Activated CD8-positive, alpha-beta T cell treated with anti-CD3 and anti-CD28 coated beads for 36 hours (primary cell): Measurements from ENCODE around the gene SECTM1. TPM values are rescaled to one million over a fixed set of nuclear protein-coding genes. Genes with fewer than 3 reads are reported as not detected.
A peak's percentile ranks its signal among the peaks of the same experiment; 100 is the strongest.

Experiments used
- ATAC-seq: fragments of 200-7000 bp; cut with Tn5 transposase; one replicate; pipeline ENCODE4 v1.10.0; 2021; ENCODE audit warnings: mild to moderate bottlenecking, moderate library complexity
- CTCF ChIA-PET: fragments of 350-600 bp; sonication (Branson Sonifier 250); formaldehyde crosslinking; loops from one replicate; lab custom pipeline; 2021; ENCODE audit warnings: antibody characterized with exemption; lab: Charles Lee
- POLR2A ChIA-PET: fragments of 350-600 bp; sonication (Branson Sonifier 250); formaldehyde crosslinking; loops from one replicate; lab custom pipeline; 2021; ENCODE audit warnings: antibody characterized with exemption; lab: Charles Lee
- DNase-seq: peaks from one replicate; pipeline ENCODE4 v3.0.0-alpha.2; 2020
- H3K27ac Mint-ChIP-seq: one replicate; pipeline ENCODE4 v1.8.0; 2021; ENCODE audit warnings: mild to moderate bottlenecking, mixed read lengths
- H3K27me3 Mint-ChIP-seq: one replicate; pipeline ENCODE4 v1.8.0; 2021; ENCODE audit warnings: mixed read lengths
- H3K36me3 Mint-ChIP-seq: one replicate; pipeline ENCODE4 v1.8.0; 2021; ENCODE audit warnings: low read depth, mixed read lengths
- H3K4me1 Mint-ChIP-seq: one replicate; pipeline ENCODE4 v1.8.0; 2021; ENCODE audit warnings: low read depth, mixed read lengths
- H3K4me3 Mint-ChIP-seq: one replicate; pipeline ENCODE4 v1.8.0; 2021; ENCODE audit warnings: mild to moderate bottlenecking, moderate library complexity, mixed read lengths
- H3K9me3 Mint-ChIP-seq: one replicate; pipeline ENCODE4 v1.8.0; 2021; ENCODE audit warnings: mixed read lengths
- intact Hi-C: fragments of 100-400 bp; cut with micrococcal nuclease; formaldehyde crosslinking; loops from one replicate; pipeline ENCODE4 v1.10.0; 2022
- total RNA-seq, 2 experiments: library from RNA; stranded (reverse); gene quantifications; one replicate each; pipeline ENCODE4 v1.2.3, GENCODE V29; 2021
- TF ChIP-seq, protein P1 (sequence below): fragments of 200-600 bp; IDR thresholded peaks from one replicate; pipeline ENCODE4 v1.8.0; 2022; ENCODE audit warnings: antibody characterized with exemption, mild to moderate bottlenecking

The SECTM1 gene
- total RNA-seq, 2 experiments from 2014 or later = 0.45 to 0.50 TPM

- no peaks in the 10 kb centered on the region for H3K27me3 Mint-ChIP-seq
- ChIA-PET POLR2A (interaction anchor here (1.3 to 4.0 kb wide), 7 partner anchors 10 to 82 kb away, joined by 3 to 22 read pairs (median 9); partner anchors contain the start of genes CSNK1D and SECTM1), CTCF (interaction anchor here (1.0 to 3.5 kb wide), 6 partner anchors 10 to 87 kb away, joined by 3 to 68 read pairs (median 10); partner anchors contain the start of gene SECTM1)
- DNase-seq (no peak), ATAC-seq (no peak)
- peak overlapping the region; percentile 83 for H3K4me3 Mint-ChIP-seq
- TF ChIP-seq, protein P1, sequence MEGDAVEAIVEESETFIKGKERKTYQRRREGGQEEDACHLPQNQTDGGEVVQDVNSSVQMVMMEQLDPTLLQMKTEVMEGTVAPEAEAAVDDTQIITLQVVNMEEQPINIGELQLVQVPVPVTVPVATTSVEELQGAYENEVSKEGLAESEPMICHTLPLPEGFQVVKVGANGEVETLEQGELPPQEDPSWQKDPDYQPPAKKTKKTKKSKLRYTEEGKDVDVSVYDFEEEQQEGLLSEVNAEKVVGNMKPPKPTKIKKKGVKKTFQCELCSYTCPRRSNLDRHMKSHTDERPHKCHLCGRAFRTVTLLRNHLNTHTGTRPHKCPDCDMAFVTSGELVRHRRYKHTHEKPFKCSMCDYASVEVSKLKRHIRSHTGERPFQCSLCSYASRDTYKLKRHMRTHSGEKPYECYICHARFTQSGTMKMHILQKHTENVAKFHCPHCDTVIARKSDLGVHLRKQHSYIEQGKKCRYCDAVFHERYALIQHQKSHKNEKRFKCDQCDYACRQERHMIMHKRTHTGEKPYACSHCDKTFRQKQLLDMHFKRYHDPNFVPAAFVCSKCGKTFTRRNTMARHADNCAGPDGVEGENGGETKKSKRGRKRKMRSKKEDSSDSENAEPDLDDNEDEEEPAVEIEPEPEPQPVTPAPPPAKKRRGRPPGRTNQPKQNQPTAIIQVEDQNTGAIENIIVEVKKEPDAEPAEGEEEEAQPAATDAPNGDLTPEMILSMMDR = no peak
- H3K27ac Mint-ChIP-seq = peak overlapping the region; percentile 98
- intact Hi-C loops = loop anchor here (5.0 kb wide), 1 partner anchor 80 kb away; no protein-coding TSS in a partner anchor
- H3K36me3 Mint-ChIP-seq = peaks cover 5% of the 10 kb centered on the region
- H3K4me1 Mint-ChIP-seq = peaks cover 32% of the 10 kb centered on the region
- no peaks in the 10 kb centered on the region for H3K9me3 Mint-ChIP-seq
These were observed 10.8 kb downstream of the SECTM1 start for GRCh38 chr17:82322526-82323453.

DNA sequence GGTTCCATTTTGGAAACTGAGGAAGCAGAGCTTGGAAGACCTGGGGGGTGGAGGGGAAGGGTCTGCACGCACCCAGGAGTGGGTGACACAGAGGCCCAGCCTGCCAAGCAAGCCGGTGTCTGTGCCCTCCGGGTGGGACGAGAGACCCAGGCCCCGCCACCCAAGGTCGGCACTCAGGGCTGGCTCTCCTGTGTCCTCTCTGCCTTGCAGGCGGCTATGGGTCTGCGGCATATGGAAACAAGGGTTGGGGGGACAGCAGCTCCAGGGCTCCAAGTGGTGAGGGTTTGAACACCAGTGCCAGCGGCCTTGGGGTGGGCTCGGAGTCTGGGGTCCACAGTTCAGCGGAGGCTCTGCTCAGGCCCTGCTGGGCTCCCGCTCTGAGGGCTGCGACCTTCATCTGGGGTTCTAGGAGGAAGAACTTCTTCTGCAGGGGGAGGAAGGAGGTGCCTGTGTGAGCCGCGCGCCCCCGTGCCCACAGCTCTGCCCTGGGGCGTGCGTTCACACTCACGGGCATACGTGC lies 11.6 kb downstream of the SECTM1 start:
- TF ChIP-seq, protein P1 = no peak
- Mint-ChIP-seq H3K9me3 (no peaks in the 10 kb centered on the region), H3K4me3 (peak overlapping the region; percentile 83), H3K27ac (peak overlapping the region; percentile 98), H3K4me1 (peaks cover 32% of the 10 kb centered on the region), H3K27me3 (no peaks in the 10 kb centered on the region), H3K36me3 (peaks cover 5% of the 10 kb centered on the region)
- DNase-seq = peak; percentile 50
- peak; percentile 12 for ATAC-seq
- ChIA-PET CTCF (interaction anchor here (0.6 to 3.5 kb wide), 11 partner anchors 11 to 86 kb away, joined by 3 to 68 read pairs (median 9); partner anchors contain the start of gene SECTM1), POLR2A (interaction anchor here (0.7 to 4.0 kb wide), 10 partner anchors 11 to 135 kb away, joined by 3 to 22 read pairs (median 8); partner anchors contain the start of genes CSNK1D and SECTM1)
- intact Hi-C loops = loop anchor here (5.0 kb wide), 1 partner anchor 80 kb away; no protein-coding TSS in a partner anchor

DNA sequence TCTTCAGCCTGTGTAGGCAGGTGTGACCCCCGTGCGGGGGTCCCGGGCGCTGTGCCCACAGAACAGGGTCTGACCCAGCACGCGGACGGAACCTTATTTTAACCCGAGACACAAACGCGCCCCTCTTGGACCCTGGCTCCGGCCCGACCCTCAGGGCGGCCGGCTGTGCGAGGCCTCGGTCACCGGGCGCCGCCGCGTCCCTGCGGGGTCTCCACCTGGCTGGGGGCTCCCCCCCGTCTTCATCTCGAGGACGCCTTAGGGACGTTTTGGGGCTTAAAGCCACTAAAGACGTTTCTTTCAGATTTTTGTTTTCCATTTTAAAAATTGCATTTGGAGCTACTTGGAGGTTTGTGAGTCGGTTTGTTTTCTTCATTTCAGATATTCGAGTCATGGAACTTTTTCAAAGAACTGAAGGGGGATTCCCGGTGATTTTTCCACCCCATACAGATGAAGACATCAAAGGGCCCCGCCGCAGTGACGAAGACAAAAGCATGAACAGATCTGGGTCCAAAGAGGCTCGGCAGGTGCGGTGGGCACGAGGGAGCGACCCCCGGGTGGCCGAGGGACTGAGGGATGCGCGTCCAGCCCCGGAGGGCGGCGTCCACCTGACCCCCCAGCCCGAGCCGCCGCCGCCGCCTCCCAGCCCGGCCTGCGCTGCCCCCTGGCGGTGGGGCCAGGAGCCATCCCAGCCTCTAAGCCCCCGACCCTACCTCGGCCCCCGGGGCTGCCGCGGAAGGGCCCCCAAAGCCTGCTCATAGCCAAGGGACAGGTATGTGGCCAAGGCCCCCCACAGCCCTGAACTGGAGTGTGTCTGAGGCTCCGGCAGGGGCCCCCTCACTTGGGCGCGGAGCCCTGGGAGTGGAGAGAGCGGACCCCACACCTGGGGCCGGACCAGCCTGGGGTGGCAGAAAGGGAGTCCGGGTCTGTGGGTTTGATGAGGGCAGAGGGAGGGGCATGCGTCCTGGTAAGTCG lies 12.3 kb downstream of the SECTM1 start:
- H3K27me3 Mint-ChIP-seq = no peaks in the 10 kb centered on the region
- H3K36me3 Mint-ChIP-seq = peaks cover 12% of the 10 kb centered on the region
- ATAC-seq (peak; percentile 24), DNase-seq (peak; percentile 96)
- H3K9me3 Mint-ChIP-seq = no peaks in the 10 kb centered on the region
- H3K4me3 Mint-ChIP-seq = peak overlapping the region; percentile 83
- intact Hi-C loops = loop anchor here (5.0 kb wide), 1 partner anchor 79 kb away; no protein-coding TSS in a partner anchor
- POLR2A ChIA-PET = interaction anchor here (0.7 to 4.0 kb wide), 11 partner anchors 11 to 136 kb away, joined by 3 to 22 read pairs (median 6); partner anchors contain the start of genes CSNK1D and SECTM1
- TF ChIP-seq, protein P1 = peak; percentile 100
- CTCF ChIA-PET = interaction anchor here (0.6 to 3.5 kb wide), 28 partner anchors 9 to 292 kb away, joined by 3 to 68 read pairs (median 4); partner anchors contain the start of genes SECTM1 and SLC16A3
- H3K4me1 Mint-ChIP-seq = peaks cover 32% of the 10 kb centered on the region
- peak overlapping the region; percentile 98 for H3K27ac Mint-ChIP-seq

- H3K27ac Mint-ChIP-seq = peak overlapping the region; percentile 98
- intact Hi-C loops = loop anchor here (5.0 kb wide), 1 partner anchor 78 kb away; no protein-coding TSS in a partner anchor
- ATAC-seq (no peak), DNase-seq (no peak)
- H3K27me3 Mint-ChIP-seq = no peaks in the 10 kb centered on the region
- peaks cover 32% of the 10 kb centered on the region for H3K4me1 Mint-ChIP-seq
- CTCF ChIA-PET = interaction anchor here (0.6 to 3.5 kb wide), 23 partner anchors 8 to 291 kb away, joined by 3 to 68 read pairs (median 3); partner anchors contain the start of gene SLC16A3
- peak overlapping the region; percentile 47 for H3K4me3 Mint-ChIP-seq
- H3K36me3 Mint-ChIP-seq = peaks cover 21% of the 10 kb centered on the region
- POLR2A ChIA-PET = interaction anchor here (0.6 to 4.0 kb wide), 8 partner anchors 11 to 137 kb away, joined by 3 to 22 read pairs (median 8); partner anchors contain the start of gene SECTM1
- H3K9me3 Mint-ChIP-seq = no peaks in the 10 kb centered on the region
- TF ChIP-seq, protein P1 = no peak
These were observed 13.3 kb downstream of the SECTM1 start for GRCh38 chr17:82320140-82320840.
